ENCODE measurements around the gene MMP28. TPM values are rescaled to one million over a fixed set of nuclear protein-coding genes. Genes with fewer than 3 reads are reported as not detected.
A peak's percentile ranks its signal among the peaks of the same experiment; 100 is the strongest.

The MMP28 gene
- total and polyA plus RNA-seq, 2 of the 4 experiments (the other 2 are of a cell fraction), result 0.18 TPM; not detected in 1

DNA sequence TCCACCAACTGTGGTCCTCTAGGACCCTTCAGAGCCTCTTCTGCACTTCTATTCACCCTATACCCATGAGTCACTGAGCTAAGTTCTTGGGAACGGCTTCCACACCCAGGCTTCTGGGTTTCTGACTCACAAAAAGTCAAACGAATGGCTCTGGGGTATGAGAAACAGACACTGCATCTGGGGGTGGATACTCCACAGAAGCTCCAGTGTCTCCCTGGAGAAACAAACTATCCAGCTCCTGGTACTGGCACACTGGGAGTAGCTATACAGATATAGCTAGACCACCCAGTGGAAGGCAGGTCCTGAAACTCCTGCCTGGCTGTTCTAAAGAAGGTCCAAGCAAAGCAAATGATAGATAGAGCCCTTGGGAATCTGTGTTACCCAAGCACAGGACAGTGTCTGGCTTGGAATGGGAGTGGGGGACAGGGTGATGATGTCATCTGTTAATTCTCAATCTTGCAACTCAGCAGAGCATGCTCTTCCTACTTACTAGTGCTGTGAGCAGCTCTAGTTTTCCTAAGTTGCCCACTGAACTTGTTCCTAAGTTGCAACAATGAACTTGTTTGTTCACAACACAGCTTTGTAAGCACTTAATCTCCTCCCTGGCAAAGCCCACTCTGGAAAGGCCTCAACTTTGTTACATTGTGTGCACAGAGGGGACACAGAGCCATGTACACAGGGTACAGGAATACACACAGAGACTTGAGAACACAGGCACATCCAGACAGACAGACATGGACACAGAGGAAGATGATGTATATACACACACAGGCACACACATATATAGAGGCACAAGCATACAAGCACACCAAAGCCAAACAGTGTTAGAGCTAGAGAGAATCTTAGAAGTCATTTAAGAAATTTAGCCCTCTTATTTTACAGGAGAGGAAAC is 6.7 kb downstream of the MMP28 start:
- Histone ChIP-seq H3K18ac (ENCODE audit: low read depth, low read length) (peak overlapping the region; percentile 32; the same call in 1 of the 2 replicates), H3K4ac (ENCODE audit: low read depth, low read length) (peak overlapping the region; percentile 72), H2AK5ac (ENCODE audit: low read depth, low read length) (peak overlapping the region; percentile 75), H3K14ac (replicated peaks; ENCODE audit: low read depth, low read length) (peak overlapping the region; percentile 84), H3K9me1 (ENCODE audit: insufficient read depth, low read length) (peaks cover 17% of the 10 kb centered on the region), H2BK15ac (ENCODE audit: low read depth, low read length) (peak overlapping the region; percentile 73; the same call in 2 of the 3 replicates), H3K27ac (ENCODE audit: insufficient read depth, low read length) (peak overlapping the region; percentile 11), H4K91ac (ENCODE audit: insufficient read depth, low read depth, low read length) (peak overlapping the region; percentile 34), H4K20me1 (ENCODE audit: insufficient read depth, low read length) (no peaks in the 10 kb centered on the region; the same call in 1 of the 2 replicates), H2BK120ac (ENCODE audit: low read depth, low read length) (peak overlapping the region; percentile 61), H2AK9ac (replicated peaks; ENCODE audit: low read depth, low read length, poor library complexity) (peak overlapping the region; percentile 49), H3K79me1 (ENCODE audit: low read depth in 1 of 2, low read length in 2 of 2) (no peaks in the 10 kb centered on the region), H3K23ac (ENCODE audit: low read depth, low read length) (peak overlapping the region; percentile 61), H3K4me1 (ENCODE audit: control insufficient read depth, insufficient read depth, low read length) (peaks cover 23% of the 10 kb centered on the region), H3K56ac (ENCODE audit: extremely low read depth, insufficient read depth, low read length) (peak overlapping the region; percentile 30; the same call in 1 of the 2 replicates), H3K9ac (ENCODE audit: low read depth, low read length) (0 out of 2 replicates have a peak overlapping the region, but pooled peaks have one; percentile 21), H2BK5ac (ENCODE audit: low read depth, low read length, poor library complexity, severe bottlenecking) (peak overlapping the region; percentile 27), H3K4me3 (ENCODE audit: insufficient read depth, low read depth, low read length) (no peak overlapping the region), H2AFZ (replicated peaks; ENCODE audit: low read length, poor library complexity) (peak overlapping the region; percentile 58), H3K4me2 (ENCODE audit: low read depth, low read length) (peak overlapping the region; percentile 58), H3K36me3 (ENCODE audit: control insufficient read depth, insufficient read depth, low read length) (no peaks in the 10 kb centered on the region), H3K27me3 (ENCODE audit: control insufficient read depth, insufficient read depth, low read length) (peaks cover 16% of the 10 kb centered on the region), H3K9me3 (ENCODE audit: control insufficient read depth, insufficient read depth, low read length) (no peaks in the 10 kb centered on the region), H2BK20ac (ENCODE audit: low read depth, low read length) (peak overlapping the region; percentile 64), H4K5ac (ENCODE audit: low read depth, low read length) (0 out of 2 replicates have a peak overlapping the region, but pooled peaks have one; percentile 16), H4K8ac (ENCODE audit: low read depth in 2 of 2, low read length in 2 of 2) (peak overlapping the region in 1 of 2 experiments; percentile 38; a peak in 2 of 4 replicates)
- ATAC-seq (ENCODE audit: low read depth) (peak; percentile 81), DNase-seq (peak; percentile 92)
- CTCF ChIA-PET, result interaction anchor here (0.5 to 3.1 kb wide), 3 partner anchors 11 to 46 kb away, joined by 3 to 17 read pairs (median 3); no protein-coding TSS in a partner anchor
- no TSS peak for BruUV-seq (replicated peaks)
- in situ Hi-C loops (cut with MboI; ENCODE audit: low sequenced_read_pairs), result no loop called here
- POLR2A ChIA-PET (ENCODE audit: unreplicated experiment), result interaction anchor here (0.7 kb wide), 1 partner anchor 20 kb away, joined by 4 read pairs; the partner anchor contains the start of gene TAF15
- intact Hi-C loops (cut with micrococcal nuclease), result no loop called here
- 0% methylated on average over 1 of the region's 2 CpGs; no CpG with 5 or more reads in 1 of the 2 experiments for WGBS, 2 experiments (ENCODE audit: extremely low coverage in 2 of 2, insufficient read length in 1 of 2)
- dilution Hi-C loops (cut with HindIII; ENCODE audit: low sequenced_read_pairs, unreplicated experiment), result no loop called here
- TF ChIP-seq SMC3 (IDR thresholded peaks at IDR 0.05; ENCODE audit: low read depth, low read length) (0 out of 2 replicates have a peak, but pooled peaks have one; percentile 7), RAD21 (IDR thresholded peaks at IDR 0.05; ENCODE audit: low read length) (no peak), MAFK (IDR thresholded peaks at IDR 0.05; ENCODE audit: low read depth, low read length) (peak; percentile 52; the same call in 1 of the 2 replicates), CHD1 (IDR thresholded peaks at IDR 0.05; ENCODE audit: low read depth, low read length) (no peak), FOS (IDR thresholded peaks at IDR 0.05; ENCODE audit: low read depth, low read length) (peak; percentile 81), POLR2A (IDR thresholded peaks at IDR 0.05; ENCODE audit: low read depth, low read length) (0 out of 2 replicates have a peak, but pooled peaks have one; percentile 28), CEBPB (IDR thresholded peaks at IDR 0.05; ENCODE audit: low read depth, low read length) (no peak), BHLHE40 (IDR thresholded peaks at IDR 0.05; ENCODE audit: low read depth, low read length) (0 out of 2 replicates have a peak, but pooled peaks have one; percentile 15), MXI1 (IDR thresholded peaks at IDR 0.05; ENCODE audit: borderline replicate concordance, low read depth, low read length) (no peak), RCOR1 (IDR thresholded peaks at IDR 0.05; ENCODE audit: insufficient replicate concordance, low read length) (peak; percentile 6), MAZ (IDR thresholded peaks at IDR 0.05; ENCODE audit: borderline replicate concordance, low read depth, low read length) (peak; percentile 48; the same call in 1 of the 2 replicates), RFX5 (IDR thresholded peaks at IDR 0.05; ENCODE audit: low read depth, low read length) (no peak)
- TF ChIP-seq, protein P1, sequence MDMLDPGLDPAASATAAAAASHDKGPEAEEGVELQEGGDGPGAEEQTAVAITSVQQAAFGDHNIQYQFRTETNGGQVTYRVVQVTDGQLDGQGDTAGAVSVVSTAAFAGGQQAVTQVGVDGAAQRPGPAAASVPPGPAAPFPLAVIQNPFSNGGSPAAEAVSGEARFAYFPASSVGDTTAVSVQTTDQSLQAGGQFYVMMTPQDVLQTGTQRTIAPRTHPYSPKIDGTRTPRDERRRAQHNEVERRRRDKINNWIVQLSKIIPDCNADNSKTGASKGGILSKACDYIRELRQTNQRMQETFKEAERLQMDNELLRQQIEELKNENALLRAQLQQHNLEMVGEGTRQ (IDR thresholded peaks at IDR 0.05; ENCODE audit: low read depth, low read length), result no peak
- TF ChIP-seq, protein P2, sequence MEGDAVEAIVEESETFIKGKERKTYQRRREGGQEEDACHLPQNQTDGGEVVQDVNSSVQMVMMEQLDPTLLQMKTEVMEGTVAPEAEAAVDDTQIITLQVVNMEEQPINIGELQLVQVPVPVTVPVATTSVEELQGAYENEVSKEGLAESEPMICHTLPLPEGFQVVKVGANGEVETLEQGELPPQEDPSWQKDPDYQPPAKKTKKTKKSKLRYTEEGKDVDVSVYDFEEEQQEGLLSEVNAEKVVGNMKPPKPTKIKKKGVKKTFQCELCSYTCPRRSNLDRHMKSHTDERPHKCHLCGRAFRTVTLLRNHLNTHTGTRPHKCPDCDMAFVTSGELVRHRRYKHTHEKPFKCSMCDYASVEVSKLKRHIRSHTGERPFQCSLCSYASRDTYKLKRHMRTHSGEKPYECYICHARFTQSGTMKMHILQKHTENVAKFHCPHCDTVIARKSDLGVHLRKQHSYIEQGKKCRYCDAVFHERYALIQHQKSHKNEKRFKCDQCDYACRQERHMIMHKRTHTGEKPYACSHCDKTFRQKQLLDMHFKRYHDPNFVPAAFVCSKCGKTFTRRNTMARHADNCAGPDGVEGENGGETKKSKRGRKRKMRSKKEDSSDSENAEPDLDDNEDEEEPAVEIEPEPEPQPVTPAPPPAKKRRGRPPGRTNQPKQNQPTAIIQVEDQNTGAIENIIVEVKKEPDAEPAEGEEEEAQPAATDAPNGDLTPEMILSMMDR (conservative IDR thresholded peaks at IDR 0.05; ENCODE audit: low read depth, low read length), result no peak

Measured in IMR-90 (cell line).